Muscle layer of colon (tissue), 2 donors: ENCODE results near the gene PRDM16.

Experiments
- H3K27ac ChIP-seq: one replicate; pipeline ENCODE4 v1.7.0; 2013; ENCODE audit warnings: low read depth, mild to moderate bottlenecking, low read length, moderate library complexity
- H3K27me3 ChIP-seq, 2 donors: one replicate each; pipeline ENCODE4 v1.7.0; 2013; ENCODE audit warnings: low read length in 2 of 2, mild to moderate bottlenecking in 2 of 2; ENCODE audit not compliant: insufficient read depth in 2 of 2, control insufficient read depth in 1 of 2
- H3K36me3 ChIP-seq: one replicate; pipeline ENCODE4 v1.7.0; 2013; ENCODE audit warnings: mild to moderate bottlenecking, low read length; ENCODE audit not compliant: insufficient read depth
- H3K4me1 ChIP-seq: one replicate; pipeline ENCODE4 v1.7.0; 2013; ENCODE audit warnings: mild to moderate bottlenecking, low read length; ENCODE audit not compliant: insufficient read depth
- H3K4me3 ChIP-seq, 2 donors: one replicate each; pipeline ENCODE4 v1.7.0; 2013; ENCODE audit warnings: low read length in 2 of 2, low read depth in 1 of 2, mild to moderate bottlenecking in 1 of 2, moderate library complexity in 1 of 2
- H3K9ac ChIP-seq: one replicate; pipeline ENCODE4 v1.7.0; 2013; ENCODE audit warnings: low read length
- H3K9me3 ChIP-seq: one replicate; pipeline ENCODE4 v1.7.0; 2013; ENCODE audit warnings: mild to moderate bottlenecking, low read length
- donor health status: abdominal sarcoma.
- donor health status: Adenocarcinoma of cecum.

Gene PRDM16

DNA sequence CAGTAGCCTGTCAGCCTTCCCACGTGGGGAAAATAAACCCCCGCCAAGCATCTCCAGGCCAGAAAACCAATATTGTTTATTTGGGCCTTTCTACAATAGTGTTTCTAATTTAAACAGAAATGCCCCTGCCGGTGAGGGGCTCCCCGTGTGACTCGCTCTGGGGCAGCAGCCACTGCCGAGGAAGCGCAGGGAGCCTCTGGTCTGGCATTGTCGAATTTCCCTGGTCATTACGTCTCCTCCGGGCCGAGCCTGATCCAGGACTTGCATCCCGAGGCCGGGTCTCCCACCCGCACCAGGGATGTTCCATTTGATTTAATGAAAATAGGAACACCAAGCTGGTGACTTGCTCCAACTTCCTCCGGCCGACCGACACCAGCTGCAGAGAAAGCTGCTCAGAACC, 20.5 kb downstream of the PRDM16 start:
- Histone ChIP-seq H3K36me3 (no peaks in the 10 kb centered on the region), H3K9me3 (no peaks in the 10 kb centered on the region), H3K4me3 (no peak overlapping the region), H3K27me3 (peaks cover 0 to 14% of the 10 kb centered on the region in 2 donors), H3K9ac (no peak overlapping the region), H3K4me1 (no peaks in the 10 kb centered on the region), H3K27ac (no peak overlapping the region)

DNA sequence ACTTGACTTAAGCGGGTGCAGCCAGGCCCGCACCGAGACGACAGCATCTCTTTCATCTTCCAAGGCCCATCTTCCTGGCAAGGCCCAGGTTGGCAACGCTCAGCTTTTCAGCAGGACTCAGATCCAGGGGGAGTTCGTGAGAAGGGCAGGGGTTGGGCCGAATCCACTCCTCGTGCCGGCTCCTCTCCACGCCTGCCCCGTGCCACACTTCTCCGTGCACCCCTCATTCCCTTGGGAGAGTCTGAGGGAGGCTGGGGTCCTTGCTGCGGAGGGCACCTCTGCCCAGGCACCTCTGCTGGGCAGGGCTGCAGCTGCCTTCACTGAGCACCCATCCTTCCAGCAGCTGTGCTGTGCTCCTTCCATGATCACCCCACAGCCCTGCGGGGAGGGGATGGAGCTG, 22.3 kb downstream of the PRDM16 start:
- H3K4me3 ChIP-seq, result no peak overlapping the region
- no peaks in the 10 kb centered on the region for H3K4me1 ChIP-seq
- peaks cover 0 to 14% of the 10 kb centered on the region in 2 donors for H3K27me3 ChIP-seq
- no peaks in the 10 kb centered on the region for H3K9me3 ChIP-seq
- no peak overlapping the region for H3K27ac ChIP-seq
- no peaks in the 10 kb centered on the region for H3K36me3 ChIP-seq
- no peak overlapping the region for H3K9ac ChIP-seq

DNA sequence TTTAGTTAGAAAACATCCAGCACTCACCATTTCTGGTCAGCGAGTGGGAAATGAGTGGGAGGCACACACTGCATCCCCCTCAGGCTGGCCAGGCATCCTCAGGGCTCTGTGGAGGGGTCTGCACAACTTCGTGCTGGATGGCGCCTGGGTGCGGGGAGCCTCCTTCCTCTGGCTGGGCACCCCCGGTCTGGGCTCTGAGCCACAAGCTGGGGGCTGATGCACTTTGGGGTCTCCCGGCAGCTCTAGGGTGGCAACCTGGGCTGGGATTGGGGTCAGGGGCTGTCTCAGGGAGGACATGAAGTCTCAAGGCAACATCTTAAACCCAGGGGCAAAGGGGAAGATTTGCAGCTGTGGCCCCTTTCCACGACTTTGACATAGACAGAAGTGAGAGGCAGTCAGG, 23.5 kb downstream of the PRDM16 start:
- H3K27me3 ChIP-seq, result peaks cover 0 to 14% of the 10 kb centered on the region in 2 donors
- H3K4me3 ChIP-seq, result no peak overlapping the region
- H3K27ac ChIP-seq, result no peak overlapping the region
- H3K36me3 ChIP-seq, result no peaks in the 10 kb centered on the region
- H3K9me3 ChIP-seq, result no peaks in the 10 kb centered on the region
- H3K4me1 ChIP-seq, result no peaks in the 10 kb centered on the region
- no peak overlapping the region for H3K9ac ChIP-seq

DNA sequence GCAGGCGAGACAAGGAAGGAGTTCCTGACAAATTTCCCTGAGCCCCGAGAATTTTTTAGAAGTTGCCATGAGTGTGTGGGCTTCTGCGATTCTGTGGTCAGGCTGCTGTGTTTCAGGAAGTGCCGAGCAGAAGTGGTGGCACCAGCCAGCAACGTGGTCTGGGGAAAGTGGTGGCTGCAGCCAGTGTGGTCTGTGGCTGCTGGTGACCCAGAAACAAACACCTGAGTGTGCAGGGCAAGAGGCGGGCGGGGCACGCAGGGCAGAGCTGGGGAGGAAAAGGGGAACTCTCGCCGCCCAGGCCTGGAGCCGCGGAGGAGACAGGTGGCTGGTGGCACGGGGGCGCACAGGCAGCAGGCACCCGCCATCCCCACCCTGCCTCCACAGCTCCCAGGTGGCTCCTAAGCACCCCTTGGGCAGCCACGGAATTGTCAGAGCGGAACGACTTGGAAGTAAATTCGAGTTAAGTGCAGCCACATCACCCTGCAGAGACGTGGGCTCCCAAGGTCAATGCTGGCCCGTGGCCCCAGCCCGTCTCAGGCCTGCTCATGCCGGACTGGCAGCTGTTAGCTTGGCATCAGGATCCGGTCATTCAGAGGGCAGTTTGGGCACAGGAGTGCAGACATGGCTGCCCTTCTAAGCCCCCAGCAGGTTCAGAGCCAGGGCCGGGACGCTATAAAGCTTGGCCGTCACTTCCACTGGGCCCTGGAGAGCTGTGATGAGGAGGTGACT, 25.1 kb downstream of the PRDM16 start:
- H3K9me3 ChIP-seq, result no peaks in the 10 kb centered on the region
- no peaks in the 10 kb centered on the region for H3K36me3 ChIP-seq
- no peak overlapping the region for H3K4me3 ChIP-seq
- no peak overlapping the region for H3K27ac ChIP-seq
- H3K27me3 ChIP-seq, result peaks cover 0 to 20% of the 10 kb centered on the region in 2 donors
- H3K4me1 ChIP-seq, result no peaks in the 10 kb centered on the region
- H3K9ac ChIP-seq, result no peak overlapping the region

DNA sequence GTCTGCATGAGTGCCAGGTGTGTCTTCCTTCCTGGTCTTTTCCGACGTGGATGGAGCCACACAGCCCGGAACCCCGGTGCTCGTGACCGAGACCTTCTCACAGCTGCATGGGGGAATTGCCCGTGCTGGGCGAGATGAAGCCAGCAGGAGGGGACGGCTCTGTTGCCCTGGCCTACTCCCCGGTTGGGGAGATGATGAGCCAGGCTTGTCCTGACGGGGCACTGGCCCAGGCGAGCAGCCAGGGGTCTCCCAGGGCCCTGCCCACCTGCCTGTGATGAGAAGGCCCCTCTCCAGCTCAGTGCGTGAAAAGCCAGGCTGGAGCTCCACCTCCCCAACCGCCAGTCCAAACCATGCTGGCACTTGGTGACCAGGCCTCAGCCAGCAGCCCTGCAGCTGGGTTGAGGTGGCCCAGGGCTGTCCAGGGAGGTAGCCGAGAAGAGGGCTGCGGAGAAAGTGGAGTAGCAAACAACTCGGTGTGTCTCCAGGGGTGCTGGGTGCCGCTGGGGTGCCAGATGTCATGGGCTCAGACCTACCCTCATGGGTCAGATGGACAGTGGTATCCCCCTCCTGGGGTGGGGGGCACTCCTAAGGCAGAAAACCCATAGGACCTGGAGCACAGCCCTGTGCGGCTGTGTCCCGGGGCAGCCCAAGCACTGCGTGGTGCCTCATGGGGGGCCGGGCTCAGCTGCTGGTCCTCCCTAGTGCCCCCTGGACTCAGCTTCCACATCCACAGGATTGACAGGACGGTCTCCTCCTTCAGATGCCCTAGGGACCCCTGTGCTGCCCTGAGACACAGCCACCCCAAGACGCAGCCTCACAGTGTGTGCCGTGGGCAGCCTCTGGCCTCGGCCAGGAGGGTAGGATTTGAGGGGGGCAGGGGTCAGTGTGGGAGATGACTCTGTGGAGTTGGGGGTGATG, 26.1 kb downstream of the PRDM16 start:
- no peaks in the 10 kb centered on the region for H3K4me1 ChIP-seq
- H3K9ac ChIP-seq, result no peak overlapping the region
- H3K27me3 ChIP-seq, result peaks cover 0 to 20% of the 10 kb centered on the region in 2 donors
- H3K27ac ChIP-seq, result no peak overlapping the region
- H3K36me3 ChIP-seq, result no peaks in the 10 kb centered on the region
- no peaks in the 10 kb centered on the region for H3K9me3 ChIP-seq
- no peak overlapping the region for H3K4me3 ChIP-seq

DNA sequence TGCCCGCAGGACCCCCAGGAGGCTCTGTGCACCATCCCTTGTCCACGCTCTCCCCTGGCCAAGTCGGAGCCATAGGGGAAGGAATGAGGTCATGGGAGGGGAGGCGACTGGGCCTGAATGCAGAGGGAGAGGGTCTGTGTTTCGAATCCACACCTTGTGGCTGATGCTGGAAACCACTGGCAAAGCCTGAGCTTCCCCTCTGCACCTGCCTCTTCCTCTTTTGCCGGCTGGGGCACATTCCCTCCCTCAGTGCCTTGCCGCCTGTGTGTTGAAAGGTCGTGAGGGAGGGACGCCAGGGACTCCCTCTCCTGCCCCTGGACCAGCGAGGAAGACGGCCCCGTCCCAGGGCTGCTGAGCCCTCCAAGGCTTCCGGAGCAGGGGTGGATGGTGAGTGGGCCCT, 27.3 kb downstream of the PRDM16 start:
- peaks cover 0 to 16% of the 10 kb centered on the region in 2 donors for H3K27me3 ChIP-seq
- no peaks in the 10 kb centered on the region for H3K36me3 ChIP-seq
- no peak overlapping the region for H3K27ac ChIP-seq
- no peak overlapping the region for H3K4me3 ChIP-seq
- H3K9me3 ChIP-seq, result no peaks in the 10 kb centered on the region
- no peak overlapping the region for H3K9ac ChIP-seq
- no peaks in the 10 kb centered on the region for H3K4me1 ChIP-seq

DNA sequence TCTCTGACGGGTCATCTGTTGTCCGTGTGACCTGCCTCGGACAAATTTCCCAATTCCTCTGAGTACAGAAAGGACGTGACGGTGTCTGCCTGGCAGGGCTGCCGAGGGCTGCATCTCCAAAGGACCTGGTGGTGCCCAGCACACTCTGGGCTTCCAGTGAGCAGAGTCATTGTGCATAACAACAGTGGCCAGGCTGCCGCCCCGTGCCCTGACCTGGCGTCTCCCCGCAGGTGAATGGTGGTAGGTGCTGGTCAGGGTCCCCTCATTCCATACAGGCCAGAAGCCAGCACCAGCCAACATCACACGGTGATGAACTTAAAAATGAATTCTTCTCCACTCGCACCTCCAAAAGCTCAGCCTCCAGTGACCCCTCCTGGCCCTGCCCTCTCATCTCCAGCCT, 28.2 kb downstream of the PRDM16 start:
- Histone ChIP-seq H3K4me3 (no peak overlapping the region), H3K4me1 (no peaks in the 10 kb centered on the region), H3K27me3 (peaks cover 0 to 14% of the 10 kb centered on the region in 2 donors), H3K9ac (no peak overlapping the region), H3K9me3 (no peaks in the 10 kb centered on the region), H3K27ac (no peak overlapping the region), H3K36me3 (no peaks in the 10 kb centered on the region)

DNA sequence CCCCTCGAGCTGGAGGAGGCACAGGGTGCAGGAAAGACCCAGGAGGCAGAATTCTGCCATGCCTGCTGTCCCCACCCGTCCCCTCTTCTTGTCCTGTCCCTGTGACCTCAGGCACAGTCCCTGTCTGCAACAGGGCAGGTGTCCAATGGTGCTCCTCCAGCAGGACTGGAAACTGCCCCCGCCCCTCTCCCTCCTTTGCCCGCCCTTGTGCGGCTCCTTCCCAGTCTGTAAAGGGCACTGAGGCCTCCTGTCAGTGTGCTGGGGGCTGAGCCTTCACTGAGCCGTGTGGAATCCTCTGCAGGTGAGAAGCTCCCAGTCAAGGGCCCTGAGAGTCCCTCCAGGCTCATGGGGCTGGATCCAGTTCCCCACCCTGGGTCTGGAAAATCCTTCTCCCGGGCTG, 28.9 kb downstream of the PRDM16 start:
- Histone ChIP-seq H3K9ac (no peak overlapping the region), H3K36me3 (no peaks in the 10 kb centered on the region), H3K27me3 (peaks cover 0 to 9% of the 10 kb centered on the region in 2 donors), H3K4me1 (no peaks in the 10 kb centered on the region), H3K9me3 (no peaks in the 10 kb centered on the region), H3K27ac (no peak overlapping the region), H3K4me3 (no peak overlapping the region)

DNA sequence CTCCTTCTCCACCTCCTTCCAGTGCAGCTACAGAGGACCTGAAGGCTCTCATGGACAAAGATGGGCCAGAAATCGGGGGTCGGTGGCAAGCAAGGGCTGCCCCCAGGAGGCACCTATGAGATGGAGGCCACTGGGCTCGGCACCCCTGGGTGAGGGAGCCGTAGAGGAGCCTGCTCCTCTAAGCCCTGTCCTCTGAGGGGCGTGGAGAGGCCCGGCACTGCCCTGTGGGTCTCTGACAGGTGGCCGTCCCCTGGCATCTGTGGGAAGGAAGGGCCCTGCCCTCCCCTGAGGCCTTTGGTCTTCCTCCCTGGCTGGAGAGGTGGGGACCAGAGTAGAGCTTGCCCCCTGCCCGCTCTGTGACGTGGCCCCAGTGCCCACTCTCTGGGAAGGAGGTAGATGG, 30.9 kb downstream of the PRDM16 start:
- Histone ChIP-seq H3K27ac (no peak overlapping the region), H3K36me3 (no peaks in the 10 kb centered on the region), H3K4me1 (no peaks in the 10 kb centered on the region), H3K4me3 (no peak overlapping the region), H3K27me3 (peaks cover 0 to 6% of the 10 kb centered on the region in 2 donors), H3K9ac (no peak overlapping the region), H3K9me3 (no peaks in the 10 kb centered on the region)

DNA sequence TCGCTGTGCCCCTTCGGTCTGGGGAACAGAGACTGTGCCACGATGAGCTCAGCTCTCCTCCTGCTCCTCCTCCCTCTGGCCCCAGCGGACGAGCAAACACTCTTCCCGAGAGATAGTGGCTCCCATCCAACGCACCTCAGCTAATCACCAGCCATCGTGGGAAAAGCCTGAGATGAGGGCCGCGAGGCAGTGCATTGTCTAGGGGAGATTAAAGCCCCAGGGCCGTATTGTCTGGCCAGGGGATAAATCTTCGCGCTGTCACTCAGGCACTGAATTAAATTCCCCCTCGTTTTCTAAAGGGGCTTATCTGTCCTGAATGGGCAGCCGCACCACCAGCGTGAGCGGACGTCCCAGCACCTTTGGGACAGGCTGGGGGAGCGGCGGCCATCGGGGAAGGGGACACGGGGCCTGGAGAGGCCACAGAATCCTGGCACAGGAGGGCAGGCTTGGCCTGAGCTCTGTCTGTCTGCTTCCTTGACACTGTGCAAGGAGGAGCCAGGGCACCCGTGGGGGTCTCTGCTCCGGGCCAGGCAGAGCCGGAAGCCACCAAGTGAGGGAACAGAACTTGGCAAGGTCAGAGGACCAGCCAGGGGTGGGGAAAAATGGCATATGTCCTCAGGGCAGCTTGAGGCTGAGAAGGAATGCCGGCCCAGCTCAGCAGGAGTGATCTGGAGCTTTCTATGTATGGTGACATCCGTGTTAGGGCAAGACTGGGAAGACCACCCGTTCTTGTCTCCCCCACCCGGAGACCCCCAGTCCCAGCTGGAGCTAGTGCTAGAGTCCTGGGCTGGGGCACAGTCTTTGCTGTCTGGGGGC, 32.3 kb downstream of the PRDM16 start:
- H3K27ac ChIP-seq, result no peak overlapping the region
- no peak overlapping the region for H3K4me3 ChIP-seq
- H3K36me3 ChIP-seq, result no peaks in the 10 kb centered on the region
- H3K9me3 ChIP-seq, result no peaks in the 10 kb centered on the region
- H3K9ac ChIP-seq, result no peak overlapping the region
- H3K27me3 ChIP-seq, result peaks cover 0 to 10% of the 10 kb centered on the region in 2 donors
- no peaks in the 10 kb centered on the region for H3K4me1 ChIP-seq

DNA sequence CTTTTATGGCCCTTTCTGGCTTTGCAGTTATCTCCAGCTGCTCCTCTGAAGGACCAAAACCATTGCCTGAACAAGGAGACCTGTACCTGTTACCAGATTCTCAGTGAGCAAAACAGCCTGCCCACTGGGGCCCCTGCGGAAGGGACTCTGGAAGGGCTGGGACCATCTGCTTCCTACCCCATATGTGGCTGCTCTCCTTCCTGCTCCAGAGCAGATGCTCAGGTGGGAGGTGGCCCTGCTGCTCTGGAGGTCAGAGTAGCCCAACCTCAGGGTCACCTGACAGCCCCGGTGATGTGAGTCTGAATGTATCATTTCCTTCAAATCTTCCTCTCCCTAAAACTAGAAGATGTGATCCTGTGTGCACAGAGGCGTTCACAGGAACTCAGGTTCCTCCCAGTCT, 33.6 kb downstream of the PRDM16 start:
- H3K27ac ChIP-seq, result no peak overlapping the region
- no peaks in the 10 kb centered on the region for H3K36me3 ChIP-seq
- peaks cover 0 to 10% of the 10 kb centered on the region in 2 donors for H3K27me3 ChIP-seq
- no peak overlapping the region for H3K9ac ChIP-seq
- no peaks in the 10 kb centered on the region for H3K4me1 ChIP-seq
- H3K4me3 ChIP-seq, result no peak overlapping the region
- H3K9me3 ChIP-seq, result no peaks in the 10 kb centered on the region
